Gastrocnemius medialis (tissue), 4 donors: ENCODE results near the gene MAN1C1. TPM values are rescaled to one million over a fixed set of nuclear protein-coding genes. Genes with fewer than 3 reads are reported as not detected.

Experiments used
- ATAC-seq, 2 donors: fragments of 150-250 bp; one replicate each; pipeline ENCODE4 v1.9.1; 2016
- DNase-seq, 2 donors: peaks; one replicate each; pipeline ENCODE4 v3.0.0-alpha.2; 2019
- H3K27ac ChIP-seq, 4 donors: fragments of 200-600 bp; sonication (generic); 1 replicate in 1 of 4; 2 replicates in 3 of 4; pipeline ENCODE4 v1.5.1; 2016 to 2018; ENCODE audit warnings: mild to moderate bottlenecking in 2 of 4, moderate library complexity in 1 of 4
- H3K27me3 ChIP-seq, 3 donors: fragments of 200-600 bp; sonication (generic) in 2 of 3; 1 replicate in 1 of 3; 2 replicates in 2 of 3; pipeline versions ENCODE4 v1.5.1 to v1.6.0; 2016 to 2019; ENCODE audit warnings: mild to moderate bottlenecking in 1 of 3, moderate library complexity in 1 of 3
- H3K36me3 ChIP-seq, 2 donors: fragments of 200-600 bp; sonication (generic) in 1 of 2; one replicate each; pipeline ENCODE4 v1.5.1; 2017 to 2018
- H3K4me1 ChIP-seq, 2 donors: fragments of 200-600 bp; sonication (generic) in 1 of 2; one replicate each; pipeline ENCODE4 v1.5.1; 2016 to 2017; ENCODE audit warnings: mild to moderate bottlenecking in 2 of 2
- H3K4me3 ChIP-seq, 4 donors: fragments of 200-600 bp; sonication (generic) in 3 of 4; 1 replicate in 1 of 4; 2 replicates in 3 of 4; pipeline ENCODE4 v1.5.1; 2016 to 2019; ENCODE audit warnings: mild to moderate bottlenecking in 2 of 4
- H3K9me3 ChIP-seq, 3 donors: fragments of 200-600 bp; sonication (generic) in 2 of 3; 1 replicate in 1 of 3; 2 replicates in 2 of 3; pipeline ENCODE4 v1.5.1; 2016 to 2019
- CTCF ChIP-seq, 5 experiments: fragments of 450-650 bp in 3 of 5; fragments of 200-600 bp in 2 of 5; sonication (generic) in 2 of 5; IDR thresholded peaks in 4 of 5; conservative IDR thresholded peaks in 1 of 5; 1 replicate in 4 of 5; 2 replicates in 1 of 5; pipeline ENCODE4 v1.5.1; 2016 to 2019; ENCODE audit warnings: antibody characterized with exemption in 5 of 5, mild to moderate bottlenecking in 3 of 5, moderate library complexity in 3 of 5
- POLR2A ChIP-seq, 2 donors: fragments of 450-650 bp; IDR thresholded peaks; one replicate each; pipeline ENCODE4 v1.6.1; 2017; ENCODE audit warnings: antibody characterized with exemption in 2 of 2, mild to moderate bottlenecking in 2 of 2, moderate library complexity in 2 of 2
- in situ Hi-C, 4 donors: fragments of 200-750 bp; cut with MboI; loops; one replicate each; pipeline versions ENCODE4 v1.15.0 to v1.8.0; 2017; ENCODE audit warnings: low sequenced_read_pairs in 4 of 4
- intact Hi-C: fragments of 100-400 bp; cut with DNase I; formaldehyde crosslinking; loops from one replicate; pipeline ENCODE4 v1.15.1; 2023; ENCODE audit warnings: low total_unique reads
- total RNA-seq, 4 donors: library from RNA; depleted of rRNA; stranded (reverse); fragments of >200 nt; gene quantifications; one replicate each; pipeline versions ENCODE4 v1.1.0 to v1.2.3, GENCODE V29; 2016

MAN1C1 gene
- total RNA-seq, 4 donors from 2014 or later: 2.0 to 4.4 (median 2.5) TPM

GRCh38 chr1:25772692-25773245, 156.2 kb downstream of the MAN1C1 start:
- ATAC-seq (peak; percentile 60 to 81), DNase-seq (no peak)
- Histone ChIP-seq H3K36me3 (no peaks in the 10 kb centered on the region), H3K4me3 (no peak overlapping the region), H3K27ac (peak overlapping the region; percentile 56 to 77 (median 72)), H3K4me1 (peaks cover 33 to 37% of the 10 kb centered on the region in 2 donors), H3K9me3 (no peaks in the 10 kb centered on the region), H3K27me3 (no peaks in the 10 kb centered on the region)
- TF ChIP-seq CTCF (IDR thresholded peaks at IDR 0.05 in 4 of 5, conservative IDR thresholded peaks at IDR 0.05 in 1 of 5): no peak
- no peak for TF ChIP-seq POLR2A (IDR thresholded peaks at IDR 0.05)
- intact Hi-C loops: no loop called here
- in situ Hi-C loops: no loop called here

- in situ Hi-C loops (no loop called here), intact Hi-C loops (no loop called here)
Measured at GRCh38 chr1:25773441-25774125, 157.0 kb downstream of the MAN1C1 start.

GRCh38 chr1:25774206-25774803, 157.7 kb downstream of the MAN1C1 start:
- H3K4me1 ChIP-seq: peaks cover 33 to 37% of the 10 kb centered on the region in 2 donors
- no peak for TF ChIP-seq CTCF (IDR thresholded peaks at IDR 0.05 in 4 of 5, conservative IDR thresholded peaks at IDR 0.05 in 1 of 5)
- TF ChIP-seq POLR2A (IDR thresholded peaks at IDR 0.05): no peak
- intact Hi-C loops (no loop called here), in situ Hi-C loops (no loop called here)
- DNase-seq (no peak), ATAC-seq (no peak)
- no peaks in the 10 kb centered on the region for H3K27me3 ChIP-seq
- no peak overlapping the region for H3K27ac ChIP-seq
- no peaks in the 10 kb centered on the region for H3K9me3 ChIP-seq
- H3K36me3 ChIP-seq: no peaks in the 10 kb centered on the region
- H3K4me3 ChIP-seq: no peak overlapping the region

More at GRCh38 chr1:25773441-25774125, 157.0 kb downstream of the MAN1C1 start:
- peaks cover 33 to 37% of the 10 kb centered on the region in 2 donors for H3K4me1 ChIP-seq
- peak overlapping the region in 3 of 4 donors; percentile 37 to 75 (median 69) for H3K27ac ChIP-seq
- TF ChIP-seq POLR2A (IDR thresholded peaks at IDR 0.05): no peak
- H3K9me3 ChIP-seq: no peaks in the 10 kb centered on the region
- DNase-seq (no peak), ATAC-seq (no peak)
- no peaks in the 10 kb centered on the region for H3K27me3 ChIP-seq
- no peaks in the 10 kb centered on the region for H3K36me3 ChIP-seq
- H3K4me3 ChIP-seq: no peak overlapping the region

GRCh38 chr1:25774921-25775771, 158.6 kb downstream of the MAN1C1 start:
- Histone ChIP-seq H3K4me1 (peaks cover 33 to 35% of the 10 kb centered on the region in 2 donors), H3K27me3 (no peaks in the 10 kb centered on the region), H3K36me3 (no peaks in the 10 kb centered on the region), H3K27ac (no peak overlapping the region), H3K9me3 (no peaks in the 10 kb centered on the region), H3K4me3 (no peak overlapping the region)
- ATAC-seq (no peak), DNase-seq (no peak)
- no peak for TF ChIP-seq POLR2A (IDR thresholded peaks at IDR 0.05)
- no peak for TF ChIP-seq CTCF (IDR thresholded peaks at IDR 0.05 in 4 of 5, conservative IDR thresholded peaks at IDR 0.05 in 1 of 5)
- intact Hi-C loops: no loop called here
- in situ Hi-C loops: no loop called here
